A172 (cell line): ENCODE data around the gene ARID3C. TPM values are rescaled to one million over a fixed set of nuclear protein-coding genes. Genes with fewer than 3 reads are reported as not detected.
A peak's percentile ranks its signal among the peaks of the same experiment; 100 is the strongest.

Experiments used
- DNase-seq: peaks from one replicate; pipeline ENCODE4 v3.0.0-alpha.2; 2015; ENCODE audit warnings: low spot score
- total RNA-seq: library from RNA; depleted of rRNA; stranded (reverse); fragments of >200 nt; shearing (Covaris generic); gene quantifications from 2 replicates; pipeline ENCODE4 v1.2.3, GENCODE V29; 2014

ARID3C gene
- total RNA-seq, 1 experiment from 2014 or later = not detected

DNA sequence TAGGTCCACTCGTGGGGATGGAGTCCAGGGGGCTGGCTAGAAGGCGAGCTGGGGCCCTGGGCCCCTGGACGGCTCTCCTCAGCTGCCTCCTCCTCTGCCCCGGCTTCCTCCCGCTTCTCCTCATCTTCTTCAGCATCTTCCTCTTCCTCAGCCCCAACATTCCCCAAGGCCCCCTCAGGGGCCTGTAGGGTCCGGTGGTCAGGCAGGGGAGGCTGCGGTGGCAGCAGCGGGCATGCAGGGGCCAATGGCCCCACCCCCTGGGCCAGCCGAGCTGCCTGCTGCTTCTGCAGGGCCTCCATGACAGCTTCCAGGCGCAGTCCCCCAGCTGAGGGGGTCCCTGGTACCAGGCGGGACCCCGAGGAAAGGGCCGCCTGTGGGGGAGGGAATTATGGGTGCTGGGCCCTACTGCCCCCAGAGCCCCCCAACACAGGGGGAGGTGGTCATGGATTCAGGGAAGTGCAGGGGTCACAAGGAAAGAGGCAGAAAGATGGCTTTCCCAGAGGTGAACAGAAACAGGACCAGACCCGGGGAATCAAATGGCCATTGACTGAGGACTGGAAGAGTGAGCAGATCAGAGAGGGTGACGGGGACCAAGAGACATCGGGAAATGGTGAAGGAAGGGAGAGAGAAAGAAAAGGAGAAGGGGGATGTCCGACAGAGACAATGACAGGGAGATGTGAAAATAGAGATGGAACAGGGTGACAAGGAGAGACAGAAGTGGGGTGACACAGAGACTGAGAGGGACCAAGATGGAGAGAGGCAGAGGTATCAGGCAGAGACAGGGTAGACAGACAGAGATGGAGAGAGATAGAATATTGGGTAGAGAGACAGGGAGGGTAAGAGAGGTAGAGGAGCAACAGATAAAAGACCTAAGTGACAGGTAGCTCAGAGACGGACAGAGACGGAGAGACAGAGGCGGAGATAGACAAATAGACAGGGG, 880 bp downstream of the ARID3C start:
- no peak for DNase-seq

GRCh38 chr9:34625186-34625486, 3.7 kb downstream of the ARID3C start:
- DNase-seq = no peak

GRCh38 chr9:34624475-34625185, 4.2 kb downstream of the ARID3C start:
- no peak for DNase-seq

GRCh38 chr9:34623374-34624235, 5.3 kb downstream of the ARID3C start:
- no peak for DNase-seq

- DNase-seq = peak; percentile 97
Measured at GRCh38 chr9:34620061-34620994, 8.5 kb downstream of the ARID3C start, which contains the start of gene DCTN3. TSS of gene DCTN3 (minus strand) at chr9:34620495. CDS start at chr9:34620464, 31 bp downstream.

DNA sequence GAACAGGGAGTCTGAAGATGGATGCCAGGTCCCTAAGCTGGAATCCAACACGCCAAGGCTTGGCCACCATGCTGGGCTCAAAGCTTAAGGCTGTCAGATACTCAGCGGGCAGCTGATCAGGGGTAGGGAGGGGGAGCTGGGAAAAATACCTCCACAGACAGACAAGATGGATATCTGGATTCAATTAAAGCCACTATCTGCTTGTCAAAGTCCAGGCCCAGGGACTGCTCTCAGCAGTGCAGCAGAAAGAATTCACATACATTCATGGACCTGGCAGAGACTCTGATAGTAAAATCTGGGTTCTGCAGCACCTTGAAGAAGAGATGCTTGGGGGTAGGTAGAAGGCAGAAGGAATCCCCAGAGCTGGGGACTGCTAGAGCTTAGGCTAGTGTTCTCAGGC, 13.7 kb downstream of the ARID3C start:
- DNase-seq = no peak

GRCh38 chr9:34612788-34613390, 16.0 kb downstream of the ARID3C start:
- DNase-seq = peak; percentile 63

DNA sequence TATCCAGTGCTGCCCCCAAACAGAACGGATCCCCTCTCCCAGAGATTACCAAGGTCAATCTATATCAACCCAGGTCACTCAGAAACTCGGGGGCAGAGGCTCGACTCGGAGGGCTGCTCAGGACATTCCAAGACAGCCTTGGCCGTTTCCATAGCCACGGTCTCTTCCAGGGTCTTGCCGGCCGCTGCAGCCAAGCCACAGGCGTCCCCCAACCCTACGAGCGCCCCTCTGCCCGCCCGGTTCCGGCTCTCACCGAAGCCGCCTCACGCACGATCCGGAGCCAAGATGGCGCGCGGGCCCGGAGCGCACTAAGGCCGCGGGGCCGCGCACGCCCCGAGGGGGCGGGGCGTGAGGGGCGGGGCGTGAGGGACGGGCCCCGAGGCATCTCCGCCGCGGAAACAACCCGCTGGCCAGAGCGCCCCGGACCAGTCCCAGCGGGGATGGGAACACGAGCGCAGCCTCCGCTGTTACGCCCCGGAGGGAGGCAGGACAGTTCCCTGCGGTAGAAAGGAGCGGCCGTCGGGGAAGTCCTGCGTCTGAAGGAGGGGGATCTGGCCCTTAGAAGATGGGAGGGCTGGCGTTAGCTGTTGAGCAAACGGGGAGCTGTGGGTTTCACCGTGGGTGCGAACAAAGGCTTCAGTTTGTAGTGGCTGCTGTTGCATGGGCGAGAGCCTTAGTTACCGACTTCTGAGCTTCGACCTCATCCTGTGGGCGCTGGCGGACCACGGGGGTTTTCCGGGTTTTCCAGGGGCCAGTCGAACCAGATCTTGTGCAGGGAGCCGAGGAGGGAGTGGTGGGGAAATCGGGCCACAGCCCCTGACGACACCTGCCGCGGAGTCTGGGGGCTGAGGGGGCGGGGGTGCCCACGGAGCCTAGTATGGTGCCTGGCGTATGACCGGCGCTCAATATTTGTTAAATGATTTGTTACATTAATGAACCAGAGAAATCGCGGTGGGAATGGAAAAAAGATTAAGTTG, 16.8 kb downstream of the ARID3C start, which contains the start of gene RPP25L:
Gene RPP25L (minus strand): TSS at position 287 of the 977 bp plus-strand sequence. CDS start 801 bp downstream, outside the sequence.
- DNase-seq = peak; percentile 52

DNA sequence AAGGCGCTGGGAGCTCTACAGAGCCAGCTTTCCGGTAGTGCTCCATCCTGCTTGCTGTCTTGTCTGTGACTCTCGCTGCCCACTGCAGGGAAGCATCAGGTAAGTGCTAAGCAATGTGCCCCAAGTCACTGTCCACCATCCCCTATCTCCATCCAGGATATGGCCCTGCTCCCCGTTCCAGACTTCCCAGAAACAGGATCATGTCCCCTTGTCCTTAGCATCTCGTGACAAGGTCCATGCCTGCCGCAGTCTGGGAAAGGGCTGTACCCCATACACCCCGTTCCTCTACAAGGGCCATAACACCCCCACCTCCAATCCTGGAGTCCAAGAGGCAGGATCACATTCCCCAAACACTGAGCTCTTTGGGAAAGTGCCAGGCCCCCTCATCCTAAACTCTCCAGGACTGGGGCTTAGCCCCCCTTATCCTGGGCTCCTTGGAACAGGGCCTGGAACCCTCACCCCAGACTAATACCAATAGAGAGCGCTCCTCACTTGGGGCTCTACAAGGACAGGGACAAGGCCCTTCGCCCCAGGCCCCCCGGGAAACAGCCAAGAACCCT, 17.5 kb downstream of the ARID3C start:
- no peak for DNase-seq

GRCh38 chr9:34610434-34611206, 18.2 kb downstream of the ARID3C start:
- no peak for DNase-seq

DNA sequence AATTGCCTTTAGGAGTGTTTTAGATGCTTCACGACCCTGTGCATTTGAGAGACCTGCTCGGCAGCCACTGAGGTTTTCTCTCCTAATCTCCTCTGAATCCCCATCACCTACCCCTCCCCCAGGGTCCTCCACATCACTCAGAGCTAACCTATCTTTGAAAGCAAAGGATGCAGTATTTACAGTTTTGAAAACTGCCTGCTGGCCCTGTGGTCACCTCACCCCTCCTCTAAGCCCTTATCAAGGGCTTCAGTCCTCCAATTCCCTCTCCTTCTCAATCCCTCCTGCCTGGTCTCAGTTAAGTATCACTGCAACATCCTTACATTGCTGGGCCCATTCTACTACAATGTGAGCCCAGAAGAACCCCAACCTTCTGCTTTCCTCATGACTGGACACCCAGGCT, 21.5 kb downstream of the ARID3C start:
- DNase-seq = no peak

- no peak for DNase-seq
Measured at GRCh38 chr9:34606905-34607304, 22.0 kb downstream of the ARID3C start.

DNA sequence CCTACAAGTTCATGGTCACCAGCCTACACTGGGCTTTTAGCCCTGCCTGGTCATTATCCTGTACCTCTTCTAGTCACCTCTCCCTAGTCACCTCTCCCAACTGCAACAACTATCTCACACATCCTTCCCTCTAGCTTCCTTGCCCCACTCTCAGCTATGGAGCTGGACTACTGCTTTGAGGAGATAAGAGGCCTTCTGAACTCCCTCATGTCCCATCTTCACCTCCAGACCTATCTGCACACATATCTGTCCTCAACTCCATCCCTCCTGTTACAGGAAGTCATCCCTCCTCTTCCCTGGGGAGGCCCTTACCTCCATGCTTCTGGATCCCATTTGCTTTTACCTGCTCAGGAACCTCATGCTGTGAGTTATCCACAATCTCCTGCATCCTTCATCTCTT, 22.7 kb downstream of the ARID3C start:
- DNase-seq = no peak

GRCh38 chr9:34603610-34604231, 25.1 kb downstream of the ARID3C start:
- DNase-seq = peak; percentile 59

DNA sequence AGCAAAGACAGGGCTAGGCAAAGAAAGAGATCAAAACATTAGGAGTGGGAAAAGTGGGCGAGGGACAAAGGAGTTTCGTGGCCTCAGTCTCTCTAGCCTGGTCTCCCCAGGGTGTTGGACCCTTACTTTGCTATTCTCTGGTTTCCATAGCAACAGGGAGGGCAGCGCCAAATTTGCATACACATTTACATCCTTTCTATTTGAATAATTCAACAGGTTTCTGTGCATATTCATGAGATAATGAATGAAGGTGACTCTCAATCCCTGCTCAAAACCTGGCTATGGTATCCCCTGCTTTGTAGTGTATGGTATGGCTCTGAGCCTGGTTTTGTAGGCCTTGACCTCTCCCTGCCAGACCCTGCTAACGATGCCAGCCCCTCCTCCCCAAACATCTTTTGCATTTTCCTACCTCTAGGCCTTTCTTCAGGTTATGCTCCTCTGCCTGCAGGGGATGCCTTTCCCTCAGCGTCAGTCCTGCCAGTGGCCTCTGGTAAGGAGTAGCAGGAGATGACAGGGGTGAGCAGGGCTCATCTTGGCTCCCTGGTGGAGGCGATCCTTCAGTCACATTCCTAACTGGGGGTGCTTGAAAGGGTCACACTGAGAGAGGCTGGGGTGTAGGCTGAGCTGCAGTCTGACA, 26.8 kb downstream of the ARID3C start:
- DNase-seq = no peak

GRCh38 chr9:34600908-34601307, 28.0 kb downstream of the ARID3C start:
- DNase-seq = no peak

- DNase-seq = no peak
Measured at GRCh38 chr9:34599546-34599945, 29.3 kb downstream of the ARID3C start.
